ENCODE measurements around the gene P2RY2.

P2RY2 gene

DNA sequence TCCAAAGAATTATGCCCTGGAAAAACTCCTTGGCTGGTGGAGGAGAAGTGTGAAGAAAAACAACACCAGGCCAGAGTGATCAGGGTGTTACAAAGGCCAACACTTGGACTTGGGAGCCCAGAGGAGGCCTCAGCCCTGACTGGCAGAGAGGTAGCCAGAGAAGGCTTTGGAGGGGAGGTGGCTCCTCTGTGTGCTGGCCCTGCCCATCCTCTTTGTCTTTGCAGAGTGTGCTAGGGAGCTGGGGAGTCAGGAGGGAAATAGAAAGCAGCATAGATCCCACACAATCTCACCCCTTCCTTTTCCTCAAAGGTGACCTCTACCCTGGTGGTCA lies 42.0 kb downstream of the P2RY2 start:
- Histone ChIP-seq H3K36me3 (ENCODE audit: control insufficient read depth, insufficient read depth, low read length) (no peaks in the 10 kb centered on the region), H3K27ac (ENCODE audit: low read depth, low read length, severe bottlenecking) (no peak overlapping the region), H3K4me1 (ENCODE audit: control insufficient read depth, insufficient read depth, low read length, poor library complexity, severe bottlenecking) (peaks cover 10% of the 10 kb centered on the region), H3K9me3 (ENCODE audit: control insufficient read depth, low read length) (no peaks in the 10 kb centered on the region), H3K4me3 (ENCODE audit: extremely low read depth, insufficient read depth, low read length, poor library complexity, severe bottlenecking) (no peak overlapping the region)

DNA sequence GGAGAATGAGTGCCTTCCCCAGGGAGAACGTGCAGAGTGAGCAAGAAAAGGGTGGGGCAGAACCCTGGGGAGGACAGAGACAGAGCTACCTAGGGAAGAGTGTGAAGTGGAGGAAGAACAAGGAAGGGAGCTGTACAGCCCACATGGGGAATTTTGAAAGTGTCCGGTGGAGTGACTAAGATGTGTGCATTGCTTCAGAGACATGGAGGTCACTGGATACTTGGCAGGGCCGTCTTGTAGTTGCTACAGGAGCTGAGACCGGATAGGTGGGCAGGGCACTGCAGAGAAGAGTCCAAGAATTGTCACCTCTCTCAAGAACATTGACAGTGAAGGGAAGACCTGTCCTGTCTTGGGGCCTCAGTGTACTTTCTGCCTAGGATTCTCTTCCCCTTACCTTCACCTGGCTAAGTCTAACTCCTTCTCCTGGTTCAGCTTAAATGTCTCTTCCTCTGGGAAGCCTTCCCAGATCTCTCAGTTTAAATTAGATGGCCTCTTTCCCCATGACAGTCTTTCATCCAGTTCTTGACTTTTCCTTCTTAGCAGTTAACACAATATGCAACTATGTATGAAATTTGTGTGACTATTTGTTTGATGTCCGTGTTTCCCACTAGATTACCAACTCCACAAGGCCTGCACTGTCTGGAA lies 44.9 kb downstream of the P2RY2 start:
- H3K36me3 ChIP-seq (ENCODE audit: control insufficient read depth, insufficient read depth, low read length), result no peaks in the 10 kb centered on the region
- no peaks in the 10 kb centered on the region for H3K9me3 ChIP-seq (ENCODE audit: control insufficient read depth, low read length)
- WGBS, 2 experiments (ENCODE audit: insufficient coverage in 2 of 2), result 73 to 80% methylated on average over 3 of the region's 5 CpGs
- peaks cover under 1% of the 10 kb centered on the region for H3K4me1 ChIP-seq (ENCODE audit: control insufficient read depth, insufficient read depth, low read length, poor library complexity, severe bottlenecking)
- H3K27ac ChIP-seq (ENCODE audit: low read depth, low read length, severe bottlenecking), result no peak overlapping the region
- no peak overlapping the region for H3K4me3 ChIP-seq (ENCODE audit: extremely low read depth, insufficient read depth, low read length, poor library complexity, severe bottlenecking)

DNA sequence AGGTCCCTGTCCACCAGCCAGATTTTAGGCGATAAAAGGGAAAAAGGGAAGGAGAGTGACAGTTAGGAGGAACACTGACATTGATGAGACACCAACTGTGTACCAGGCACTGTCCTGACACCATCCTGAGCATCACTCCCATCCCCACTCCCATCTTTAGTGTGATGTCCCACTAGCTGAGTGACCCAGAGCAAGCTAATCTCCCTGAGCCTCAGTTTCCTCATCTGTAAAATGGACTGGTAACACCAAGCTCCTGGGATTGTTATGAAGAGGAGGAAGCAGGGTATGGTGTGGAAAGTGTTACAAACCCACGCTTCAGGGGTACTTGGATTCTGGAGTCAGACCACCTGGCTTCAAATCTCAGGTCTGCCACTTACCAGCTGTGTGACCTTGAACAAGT lies 45.6 kb downstream of the P2RY2 start:
- no peaks in the 10 kb centered on the region for H3K36me3 ChIP-seq (ENCODE audit: control insufficient read depth, insufficient read depth, low read length)
- H3K4me1 ChIP-seq (ENCODE audit: control insufficient read depth, insufficient read depth, low read length, poor library complexity, severe bottlenecking), result no peaks in the 10 kb centered on the region
- no peak overlapping the region for H3K4me3 ChIP-seq (ENCODE audit: extremely low read depth, insufficient read depth, low read length, poor library complexity, severe bottlenecking)
- H3K27ac ChIP-seq (ENCODE audit: low read depth, low read length, severe bottlenecking), result no peak overlapping the region
- WGBS, 2 experiments (ENCODE audit: insufficient coverage in 2 of 2), result 67 to 83% methylated on average over 1 of the region's 2 CpGs
- no peaks in the 10 kb centered on the region for H3K9me3 ChIP-seq (ENCODE audit: control insufficient read depth, low read length)

DNA sequence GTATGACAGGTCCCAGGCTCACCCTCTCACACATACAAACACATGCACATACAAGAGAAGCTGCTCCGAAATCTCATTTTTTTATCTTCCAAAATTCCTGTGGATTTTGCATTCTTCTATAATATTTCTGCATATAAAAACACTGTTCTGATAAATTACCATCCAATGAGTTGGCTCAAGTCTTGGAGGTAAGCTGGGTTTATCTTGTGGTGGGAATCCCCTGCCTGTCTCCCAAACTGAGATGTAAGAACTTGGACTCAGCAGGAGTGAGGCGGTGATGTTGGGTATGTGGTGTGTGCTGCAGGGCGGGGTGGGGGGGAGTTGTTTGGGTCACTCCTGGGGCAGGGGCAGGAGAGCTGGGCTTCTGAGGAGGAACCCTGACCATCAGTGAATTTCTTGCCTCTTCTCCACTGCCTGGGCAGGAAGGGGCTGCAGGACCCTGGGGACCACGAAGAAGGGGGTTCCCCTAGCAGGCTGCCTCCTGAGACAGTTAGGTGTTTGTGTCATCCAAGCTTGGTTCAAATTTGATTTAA lies 47.3 kb downstream of the P2RY2 start:
- 91 to 93% methylated on average over 1 to 2 of the region's 4 CpGs for WGBS, 2 experiments (ENCODE audit: insufficient coverage in 2 of 2)
- H3K9me3 ChIP-seq (ENCODE audit: control insufficient read depth, low read length), result no peaks in the 10 kb centered on the region
- no peak overlapping the region for H3K4me3 ChIP-seq (ENCODE audit: extremely low read depth, insufficient read depth, low read length, poor library complexity, severe bottlenecking)

DNA sequence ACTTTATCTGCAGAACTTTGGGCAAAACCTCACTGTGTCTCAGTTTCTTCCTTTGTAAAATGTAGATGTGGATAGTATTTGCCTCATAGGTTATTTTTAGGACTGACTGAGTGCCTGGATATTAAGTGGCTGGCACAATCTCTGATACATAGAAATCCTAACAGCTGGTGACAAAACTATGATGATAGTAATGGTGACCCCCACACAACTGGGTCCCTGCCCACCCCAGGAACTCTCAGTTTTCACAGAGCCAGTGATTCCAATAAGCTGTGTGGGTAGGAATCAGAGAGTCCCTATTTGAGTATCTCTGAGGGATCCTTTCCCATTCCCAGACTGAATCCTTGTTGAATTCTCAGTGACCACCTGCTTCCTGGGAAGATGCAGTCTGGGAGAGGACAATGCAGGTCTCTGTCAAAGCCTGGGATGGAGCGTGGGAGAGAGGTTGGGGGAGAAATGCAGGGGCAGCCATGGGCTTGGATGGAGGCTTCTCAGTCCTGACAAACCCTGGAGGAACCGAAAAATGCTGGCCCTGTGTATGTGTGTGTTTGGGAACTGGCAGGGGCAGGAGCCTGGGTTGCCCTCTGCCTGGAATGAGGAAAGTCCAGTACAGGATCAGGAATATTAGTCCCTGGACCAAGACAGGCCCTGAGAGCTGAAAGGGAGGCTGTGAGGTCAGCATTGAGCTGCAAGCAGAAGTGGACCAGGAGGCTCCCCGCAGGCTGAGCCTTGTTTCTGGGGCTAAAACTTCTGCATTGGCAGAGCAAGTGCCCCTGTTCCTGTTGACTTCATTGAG lies 48.0 kb downstream of the P2RY2 start:
- no peak overlapping the region for H3K27ac ChIP-seq (ENCODE audit: low read depth, low read length, severe bottlenecking)
- whole genome bisulfite sequencing, 2 experiments (ENCODE audit: insufficient coverage in 2 of 2), result 86 to 91% methylated on average over 3 of the region's 3 CpGs
- no peak overlapping the region for H3K4me3 ChIP-seq (ENCODE audit: extremely low read depth, insufficient read depth, low read length, poor library complexity, severe bottlenecking)
- no peaks in the 10 kb centered on the region for H3K9me3 ChIP-seq (ENCODE audit: control insufficient read depth, low read length)
- peaks cover 19% of the 10 kb centered on the region for H3K4me1 ChIP-seq (ENCODE audit: control insufficient read depth, insufficient read depth, low read length, poor library complexity, severe bottlenecking)
- no peaks in the 10 kb centered on the region for H3K36me3 ChIP-seq (ENCODE audit: control insufficient read depth, insufficient read depth, low read length)

More for the DNA sequence above, 47.3 kb downstream of the P2RY2 start:
- Histone ChIP-seq H3K27ac (ENCODE audit: low read depth, low read length, severe bottlenecking) (no peak overlapping the region), H3K36me3 (ENCODE audit: control insufficient read depth, insufficient read depth, low read length) (no peaks in the 10 kb centered on the region), H3K4me1 (ENCODE audit: control insufficient read depth, insufficient read depth, low read length, poor library complexity, severe bottlenecking) (peaks cover 13% of the 10 kb centered on the region)

DNA sequence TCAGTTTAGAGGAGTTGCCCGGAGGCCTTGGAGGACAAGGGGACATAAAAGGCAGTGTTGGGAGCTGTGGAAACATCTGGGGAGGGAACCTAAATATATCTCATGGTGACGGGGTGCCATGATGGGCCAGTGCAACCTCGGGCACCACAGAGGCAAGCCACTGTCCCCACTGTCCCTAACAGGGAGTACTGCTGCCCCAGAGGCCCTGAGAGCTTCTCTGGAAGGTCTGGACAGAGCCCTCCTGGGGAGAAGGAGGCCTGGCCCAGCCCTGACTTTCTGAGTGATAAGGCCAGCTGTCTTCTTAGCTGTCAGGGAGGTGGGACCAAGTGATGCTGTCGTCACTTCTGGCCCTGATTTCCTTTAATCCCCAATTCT lies 48.6 kb downstream of the P2RY2 start:
- 90 to 91% methylated on average over 3 to 4 of the region's 4 CpGs for WGBS, 2 experiments (ENCODE audit: insufficient coverage in 2 of 2)
- Histone ChIP-seq H3K27ac (ENCODE audit: low read depth, low read length, severe bottlenecking) (no peak overlapping the region), H3K36me3 (ENCODE audit: control insufficient read depth, insufficient read depth, low read length) (no peaks in the 10 kb centered on the region), H3K9me3 (ENCODE audit: control insufficient read depth, low read length) (no peaks in the 10 kb centered on the region), H3K4me1 (ENCODE audit: control insufficient read depth, insufficient read depth, low read length, poor library complexity, severe bottlenecking) (peaks cover 24% of the 10 kb centered on the region), H3K4me3 (ENCODE audit: extremely low read depth, insufficient read depth, low read length, poor library complexity, severe bottlenecking) (no peak overlapping the region)

DNA sequence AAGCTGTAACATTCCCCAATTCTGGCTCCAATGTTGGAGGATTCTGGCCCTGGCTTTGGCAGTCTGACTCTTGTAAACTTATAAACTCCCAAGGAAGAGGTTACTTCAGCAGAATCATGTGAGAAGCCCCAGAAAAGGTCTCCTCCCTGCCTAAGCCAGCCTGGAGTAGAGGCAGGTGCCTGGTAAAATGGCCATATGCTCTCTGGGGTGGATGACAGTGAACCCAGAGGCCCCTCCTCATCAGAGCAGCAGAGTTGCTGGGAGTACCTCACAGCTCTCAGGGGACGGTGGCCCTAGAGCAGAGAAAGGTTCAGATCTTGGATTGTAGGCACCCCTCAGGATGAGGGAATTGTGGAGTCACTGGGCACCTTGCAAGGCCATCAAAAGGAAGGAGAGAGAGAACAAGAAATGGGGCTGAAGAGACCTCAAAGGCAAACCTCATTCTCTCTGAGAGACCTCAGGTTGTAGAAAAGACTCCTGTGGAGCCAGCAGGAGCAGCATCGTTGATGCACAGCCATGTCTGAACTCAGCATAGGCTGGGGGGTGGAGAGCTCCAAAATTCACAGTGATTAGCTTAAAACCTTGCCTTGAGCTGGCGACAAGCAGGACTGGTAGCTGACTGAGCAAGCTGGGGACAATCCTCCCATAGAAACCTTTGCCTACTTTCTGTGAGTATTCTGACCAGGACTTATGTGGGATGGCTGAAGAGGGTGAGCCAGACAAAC lies 49.2 kb downstream of the P2RY2 start:
- no peaks in the 10 kb centered on the region for H3K36me3 ChIP-seq (ENCODE audit: control insufficient read depth, insufficient read depth, low read length)
- no peak overlapping the region for H3K27ac ChIP-seq (ENCODE audit: low read depth, low read length, severe bottlenecking)
- 73 to 90% methylated on average over 3 of the region's 3 CpGs for WGBS, 2 experiments (ENCODE audit: insufficient coverage in 2 of 2)
- H3K4me3 ChIP-seq (ENCODE audit: extremely low read depth, insufficient read depth, low read length, poor library complexity, severe bottlenecking), result no peak overlapping the region
- no peaks in the 10 kb centered on the region for H3K9me3 ChIP-seq (ENCODE audit: control insufficient read depth, low read length)
- H3K4me1 ChIP-seq (ENCODE audit: control insufficient read depth, insufficient read depth, low read length, poor library complexity, severe bottlenecking), result peaks cover 29% of the 10 kb centered on the region

DNA sequence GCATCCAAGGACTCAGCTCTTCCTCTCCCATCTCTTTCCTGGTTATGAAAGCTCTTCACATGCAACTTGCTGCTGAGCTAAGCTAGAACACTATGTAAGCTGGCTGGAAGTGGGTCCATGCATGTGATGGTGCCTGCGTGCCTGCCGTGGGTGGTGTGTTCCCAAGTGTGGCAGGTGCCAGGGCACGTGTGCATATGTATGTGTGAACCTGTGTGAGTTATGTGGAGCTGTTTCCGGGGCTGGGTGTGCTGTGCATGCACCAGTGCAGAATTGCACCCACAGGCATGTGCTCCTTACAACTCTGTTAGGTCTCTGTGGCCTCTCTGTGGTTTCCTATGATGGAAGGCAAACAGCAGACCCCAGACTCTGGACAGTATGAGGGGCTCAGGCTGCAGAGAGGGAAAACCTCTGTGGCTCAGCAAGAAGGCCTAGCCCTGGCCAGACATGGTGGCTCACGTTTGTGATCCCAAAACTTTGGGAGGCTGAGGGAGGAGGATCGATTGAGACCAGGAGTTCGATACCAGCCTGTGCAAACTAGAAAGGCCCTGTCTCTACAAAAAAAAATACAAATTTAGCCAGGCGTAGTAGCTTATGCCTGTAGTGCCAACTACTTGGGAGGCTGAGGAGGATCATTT lies 49.9 kb downstream of the P2RY2 start:
- H3K9me3 ChIP-seq (ENCODE audit: control insufficient read depth, low read length), result no peaks in the 10 kb centered on the region
- H3K4me1 ChIP-seq (ENCODE audit: control insufficient read depth, insufficient read depth, low read length, poor library complexity, severe bottlenecking), result peaks cover 31% of the 10 kb centered on the region
- whole genome bisulfite sequencing, 2 experiments (ENCODE audit: insufficient coverage in 2 of 2), result 87 to 96% methylated on average over 7 to 8 of the region's 8 CpGs
- no peak overlapping the region for H3K4me3 ChIP-seq (ENCODE audit: extremely low read depth, insufficient read depth, low read length, poor library complexity, severe bottlenecking)
- H3K27ac ChIP-seq (ENCODE audit: low read depth, low read length, severe bottlenecking), result no peak overlapping the region
- H3K36me3 ChIP-seq (ENCODE audit: control insufficient read depth, insufficient read depth, low read length), result no peaks in the 10 kb centered on the region

DNA sequence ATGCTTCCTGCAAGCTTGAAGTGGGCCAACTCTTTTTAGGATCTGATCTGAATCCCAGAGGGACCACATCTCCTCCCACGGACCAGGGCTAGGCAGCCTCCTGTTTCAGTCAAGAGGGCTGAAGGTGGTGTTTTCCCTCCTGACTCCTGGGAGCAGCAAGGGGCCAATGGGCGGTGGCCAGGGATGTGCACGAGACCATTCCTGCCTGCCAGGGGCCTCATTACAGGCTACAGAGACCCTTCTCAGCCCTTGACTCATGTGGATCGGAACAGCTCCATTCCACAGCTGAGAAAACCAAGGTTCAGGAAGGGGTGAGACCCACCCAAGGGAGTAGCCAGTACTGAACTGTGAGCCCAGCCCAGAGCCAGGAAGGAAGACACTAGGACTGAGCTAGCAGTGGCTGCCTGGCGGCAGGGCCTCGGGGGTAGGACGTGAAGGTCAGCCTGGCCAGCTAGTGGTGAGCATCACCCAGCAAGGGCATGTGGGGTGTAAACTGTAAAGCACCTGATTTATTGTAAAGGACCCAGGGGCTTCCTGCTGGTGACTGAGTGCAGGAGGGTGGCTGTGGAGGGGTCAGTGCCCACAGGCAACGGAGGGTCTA lies 50.7 kb downstream of the P2RY2 start:
- Histone ChIP-seq H3K36me3 (ENCODE audit: control insufficient read depth, insufficient read depth, low read length) (no peaks in the 10 kb centered on the region), H3K27ac (ENCODE audit: low read depth, low read length, severe bottlenecking) (no peak overlapping the region), H3K9me3 (ENCODE audit: control insufficient read depth, low read length) (no peaks in the 10 kb centered on the region), H3K4me3 (ENCODE audit: extremely low read depth, insufficient read depth, low read length, poor library complexity, severe bottlenecking) (no peak overlapping the region), H3K4me1 (ENCODE audit: control insufficient read depth, insufficient read depth, low read length, poor library complexity, severe bottlenecking) (peaks cover 31% of the 10 kb centered on the region)
- WGBS, 2 experiments (ENCODE audit: insufficient coverage in 2 of 2), result 92 to 93% methylated on average over 6 to 8 of the region's 8 CpGs

DNA sequence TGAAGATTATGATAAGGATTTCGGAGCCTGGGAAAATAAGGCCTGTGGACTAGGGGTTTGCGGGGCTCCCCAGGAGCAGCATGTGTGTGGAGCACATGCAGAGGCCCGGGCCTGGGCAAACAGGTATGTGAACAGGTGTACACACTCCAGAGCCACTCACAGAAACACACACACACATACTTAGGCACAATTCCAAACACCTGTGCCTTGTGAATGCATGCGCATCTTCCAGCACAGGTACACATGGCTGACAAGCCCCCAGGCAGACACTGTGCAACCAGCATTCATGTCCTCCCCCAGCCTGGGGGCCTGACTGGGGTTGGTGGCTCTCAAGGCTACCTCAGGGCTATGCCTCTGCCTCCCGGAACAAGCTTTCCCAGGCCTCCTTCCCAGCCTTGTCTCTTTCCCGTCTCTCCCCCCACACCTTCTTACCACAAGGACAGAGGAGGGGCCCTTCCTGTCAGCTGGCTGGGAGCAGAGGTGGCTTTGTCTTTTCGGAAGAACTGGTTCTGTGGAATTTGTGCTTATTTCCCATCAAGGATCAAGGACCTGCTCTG lies 51.5 kb downstream of the P2RY2 start:
- Histone ChIP-seq H3K4me1 (ENCODE audit: control insufficient read depth, insufficient read depth, low read length, poor library complexity, severe bottlenecking) (peaks cover 31% of the 10 kb centered on the region), H3K4me3 (ENCODE audit: extremely low read depth, insufficient read depth, low read length, poor library complexity, severe bottlenecking) (no peak overlapping the region)
- 84 to 88% methylated on average over 4 to 5 of the region's 7 CpGs for WGBS, 2 experiments (ENCODE audit: insufficient coverage in 2 of 2)

More for the DNA sequence above, 51.5 kb downstream of the P2RY2 start:
- Histone ChIP-seq H3K36me3 (ENCODE audit: control insufficient read depth, insufficient read depth, low read length) (no peaks in the 10 kb centered on the region), H3K9me3 (ENCODE audit: control insufficient read depth, low read length) (no peaks in the 10 kb centered on the region), H3K27ac (ENCODE audit: low read depth, low read length, severe bottlenecking) (no peak overlapping the region)
